Stomach (tissue), 4 donors: ENCODE data around the gene ARRDC5.

ENCODE experiments used
- CTCF ChIP-seq, 7 experiments: fragments of 450-650 bp in 4 of 7; fragments of 200-600 bp in 3 of 7; sonication (generic) in 3 of 7; IDR thresholded peaks; one replicate each; pipeline ENCODE4 v1.5.1; 2016 to 2019; ENCODE audit warnings: antibody characterized with exemption in 7 of 7, control low read depth in 2 of 7, mild to moderate bottlenecking in 1 of 7
- EP300 ChIP-seq: sonication (generic); formaldehyde crosslinking; IDR thresholded peaks from one replicate; pipeline ENCODE4 v1.6.1; 2017; ENCODE audit warnings: antibody characterized with exemption
- POLR2A ChIP-seq, 4 donors: fragments of 450-650 bp; IDR thresholded peaks; one replicate each; pipeline ENCODE4 v1.6.1; 2016; ENCODE audit warnings: antibody characterized with exemption in 4 of 4, control low read depth in 2 of 4, mild to moderate bottlenecking in 1 of 4, moderate library complexity in 1 of 4
- POLR2AphosphoS5 ChIP-seq, 3 donors: sonication (generic); formaldehyde crosslinking; IDR thresholded peaks; one replicate each; pipeline ENCODE4 v1.6.1; 2016; ENCODE audit warnings: antibody characterized with exemption in 3 of 3

- TF ChIP-seq POLR2AphosphoS5 (IDR thresholded peaks at IDR 0.05): no peak
- TF ChIP-seq CTCF (IDR thresholded peaks at IDR 0.05): no peak
- no peak for TF ChIP-seq POLR2A (IDR thresholded peaks at IDR 0.05)
- no peak for TF ChIP-seq EP300
Observed at GRCh38 chr19:4852484-4852883, 50.2 kb downstream of the ARRDC5 start.
